Amygdala (tissue), 56 donors: ENCODE measurements around the gene RGL3.
"Not testable (repeated sequence)": the region's sequence is repeated elsewhere in the genome, so short reads cannot be mapped to it uniquely, and the experiment has no call there.

Source experiments
- DNase-seq, 56 donors: peaks; one replicate each; lab custom pipeline; 2025; lab: John Stamatoyannopoulos, UW

RGL3 gene

GRCh38 chr19:11422163-11423065 lies 3.3 kb upstream of the RGL3 start:
- peak in 24 of 56 donors; percentile 5 to 58 (median 20) for DNase-seq

DNA sequence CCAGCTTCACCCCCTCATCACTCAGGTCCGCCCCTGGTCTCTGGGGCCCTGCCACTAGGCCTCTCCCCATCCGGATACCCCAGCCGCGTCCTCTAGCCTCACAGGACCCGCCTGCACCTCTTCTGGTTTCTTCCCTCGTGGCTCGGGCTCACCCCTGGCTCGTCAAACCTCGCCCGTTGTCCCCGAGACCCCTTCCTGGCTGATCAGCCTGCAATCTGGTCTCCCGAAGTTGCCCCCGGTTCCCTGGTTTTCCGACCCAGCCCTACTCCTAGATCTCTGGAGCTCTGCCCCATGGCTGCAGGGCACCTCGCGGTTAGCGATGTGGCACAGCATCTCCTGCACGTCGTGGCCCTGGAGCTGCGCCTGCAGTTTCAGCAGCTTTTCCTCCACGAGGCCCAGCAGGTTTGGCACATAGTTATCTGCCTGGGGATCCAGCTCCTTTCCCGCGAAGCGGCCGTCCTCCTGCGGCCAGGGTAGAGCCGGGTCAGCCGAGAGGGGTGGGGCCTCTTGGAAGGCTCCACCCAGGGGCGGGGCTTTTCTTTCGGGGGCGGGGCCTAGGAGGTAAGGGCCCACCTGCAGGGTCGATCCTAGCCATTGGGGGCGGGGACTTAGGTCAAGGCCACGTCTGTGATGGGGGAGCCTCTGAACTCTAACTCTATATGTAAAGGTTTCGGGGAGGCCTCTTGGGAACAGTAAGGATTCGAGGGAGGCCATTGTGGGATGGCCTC lies 2.4 kb upstream of the RGL3 start:
- DNase-seq: peak in 5 of 56 donors; percentile 7 to 26 (median 15)

- DNase-seq: peak in 7 of 56 donors; percentile 1 to 33 (median 9)
Measured at GRCh38 chr19:11420429-11421370, 1.6 kb upstream of the RGL3 start.

GRCh38 chr19:11418094-11418548 lies 993 bp downstream of the RGL3 start:
- no peak for DNase-seq

DNA sequence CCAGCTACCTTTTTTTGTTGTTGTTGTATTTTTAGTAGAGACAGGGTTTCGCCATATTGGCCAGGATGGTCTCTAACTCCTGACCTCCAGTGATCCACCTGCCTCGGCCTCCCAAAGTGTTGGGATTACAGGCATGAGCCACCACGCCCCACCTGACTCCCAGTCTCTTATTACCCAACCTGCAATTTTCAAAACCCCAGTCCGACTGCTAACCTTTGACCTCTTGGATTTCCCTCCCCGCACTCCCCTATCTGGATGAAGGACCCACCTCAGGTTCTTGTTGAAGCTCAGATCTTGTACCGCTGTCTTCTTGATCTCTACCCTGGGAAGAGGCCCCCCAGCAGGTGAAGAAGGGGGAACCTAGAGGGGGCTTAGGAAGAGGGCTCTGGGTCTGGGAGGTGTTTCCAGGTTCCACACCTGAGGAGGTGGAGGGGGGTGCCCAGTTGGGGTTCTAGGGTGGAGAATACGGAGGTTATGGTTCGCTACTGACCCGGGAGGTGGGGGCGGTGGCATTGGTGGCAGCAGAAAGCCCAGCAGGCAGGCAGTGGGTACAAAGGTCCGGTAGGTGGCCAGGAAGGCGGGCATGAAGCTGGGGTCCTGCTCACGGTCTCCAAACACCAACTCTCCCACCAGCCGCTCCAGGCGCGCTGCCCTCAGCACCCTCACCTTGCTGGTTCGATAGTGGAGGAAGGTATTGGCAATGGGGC lies 2.6 kb downstream of the RGL3 start:
- DNase-seq: no peak

DNA sequence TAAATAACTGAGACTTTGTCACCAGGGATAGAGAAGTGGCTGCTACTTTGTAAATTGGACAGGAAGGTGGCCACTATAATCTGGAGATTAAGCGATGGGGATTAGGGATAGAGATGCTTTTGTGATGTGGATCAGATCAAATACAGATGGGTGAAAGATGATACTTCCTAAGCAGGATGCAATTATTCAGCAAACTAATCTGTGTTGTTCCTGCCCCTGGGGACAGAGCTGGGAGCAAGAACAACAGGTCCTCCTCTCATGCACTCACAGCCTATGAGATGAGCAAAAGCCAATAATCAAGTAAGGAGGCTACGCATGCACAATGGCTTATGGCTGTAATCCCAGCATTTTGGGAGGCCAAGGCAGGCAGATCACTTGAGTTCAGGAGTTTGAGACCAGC lies 4.6 kb downstream of the RGL3 start:
- DNase-seq: no peak

GRCh38 chr19:11410682-11411081 lies 8.4 kb downstream of the RGL3 start:
- DNase-seq: no peak

- DNase-seq: no peak
Measured at GRCh38 chr19:11408591-11408990, 10.5 kb downstream of the RGL3 start.

GRCh38 chr19:11406703-11407236 lies 12.3 kb downstream of the RGL3 start:
- DNase-seq: not testable (repeated sequence)

- peak in 1 of 56 donors; percentile 2 for DNase-seq
Measured at GRCh38 chr19:11405846-11406643, 13.1 kb downstream of the RGL3 start.

- DNase-seq: no peak
Measured at GRCh38 chr19:11404588-11405222, 14.4 kb downstream of the RGL3 start.

GRCh38 chr19:11401808-11402543 lies 17.1 kb downstream of the RGL3 start:
- DNase-seq: no peak

GRCh38 chr19:11400798-11401197 lies 18.3 kb downstream of the RGL3 start:
- DNase-seq: no peak

DNA sequence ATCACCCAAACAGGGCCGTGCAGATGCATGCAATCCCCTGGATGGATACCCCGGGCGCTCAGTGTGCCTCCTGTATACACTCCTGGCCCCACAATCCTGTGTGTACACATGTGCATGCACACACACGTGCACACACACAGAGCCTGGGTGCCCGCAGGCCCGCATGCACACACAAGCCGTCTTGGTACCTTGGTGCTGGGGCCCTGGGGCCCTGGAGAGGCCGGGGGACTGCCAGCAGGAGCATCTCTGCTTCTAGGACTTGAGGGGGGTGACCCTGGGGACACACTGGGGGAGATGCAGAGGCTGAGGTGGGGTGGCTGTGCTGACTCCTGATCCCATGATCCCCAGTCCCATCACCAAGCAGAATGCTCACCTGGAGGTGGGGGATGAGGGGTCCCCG lies 19.4 kb downstream of the RGL3 start:
- DNase-seq: no peak

- DNase-seq: no peak
Measured at GRCh38 chr19:11397089-11397610, 22.0 kb downstream of the RGL3 start.

DNA sequence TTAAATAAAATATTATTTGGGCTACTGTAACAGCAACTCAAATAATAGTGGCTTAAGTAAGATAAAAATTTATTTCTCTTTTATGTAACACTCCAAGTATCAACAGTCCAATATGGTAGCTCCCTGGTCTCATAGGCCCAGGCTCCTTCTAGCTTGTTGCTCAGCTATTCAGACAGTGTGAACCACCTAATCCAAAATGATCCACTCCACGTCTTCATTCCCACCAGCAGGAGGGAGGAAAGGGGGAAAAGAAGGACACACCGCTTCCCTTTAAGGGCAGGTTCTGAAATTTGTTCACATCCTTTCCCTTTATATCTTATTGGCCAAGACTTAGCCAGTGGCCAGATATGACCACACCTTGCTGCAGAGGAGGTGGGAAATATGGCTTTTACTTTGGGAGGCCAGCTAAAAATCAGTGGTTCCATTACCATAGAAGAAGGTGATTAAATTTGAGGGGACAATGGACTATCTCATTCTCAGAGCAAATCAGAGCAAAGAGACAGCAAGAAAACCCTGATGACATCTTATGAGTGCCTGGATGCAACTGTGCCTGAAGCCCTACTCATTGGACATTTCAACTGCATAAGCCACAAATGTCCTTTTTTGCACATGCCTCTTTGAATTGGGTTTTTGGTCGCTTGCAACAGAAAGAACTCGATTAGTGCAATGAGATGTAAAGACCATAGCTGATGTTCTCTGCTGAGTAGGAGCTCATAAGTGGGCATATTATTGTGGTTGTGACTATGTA lies 28.0 kb downstream of the RGL3 start:
- no peak for DNase-seq
